GM21390 (cell line): ENCODE data around the gene CDK6.
"Not testable (repeated sequence)": the region's sequence is repeated elsewhere in the genome, so short reads cannot be mapped to it uniquely, and the experiment has no call there.

ENCODE experiments used
- ATAC-seq: cut with Tn5 transposase; IDR thresholded peaks from one replicate; pipeline ENCODE4 v1.9.1; 2021; ENCODE audit not compliant: unreplicated experiment

Gene CDK6

GRCh38 chr7:92763636-92764423 lies 72.5 kb downstream of the CDK6 start:
- no peak for ATAC-seq

GRCh38 chr7:92762851-92763250 lies 73.5 kb downstream of the CDK6 start:
- no peak for ATAC-seq

GRCh38 chr7:92761391-92762097 lies 74.8 kb downstream of the CDK6 start:
- no peak for ATAC-seq

GRCh38 chr7:92758796-92759431 lies 77.5 kb downstream of the CDK6 start:
- no peak for ATAC-seq

- ATAC-seq = not testable (repeated sequence)
Measured at GRCh38 chr7:92757311-92757910, 79.0 kb downstream of the CDK6 start.

GRCh38 chr7:92755680-92756079 lies 80.7 kb downstream of the CDK6 start:
- no peak for ATAC-seq

GRCh38 chr7:92754919-92755581 lies 81.3 kb downstream of the CDK6 start:
- no peak for ATAC-seq

- no peak for ATAC-seq
Measured at GRCh38 chr7:92753614-92754013, 82.8 kb downstream of the CDK6 start.

- ATAC-seq = no peak
Measured at GRCh38 chr7:92751902-92752901, 84.2 kb downstream of the CDK6 start.

- ATAC-seq = no peak
Measured at GRCh38 chr7:92750946-92751345, 85.4 kb downstream of the CDK6 start.

GRCh38 chr7:92750447-92750839 lies 85.9 kb downstream of the CDK6 start:
- no peak for ATAC-seq

- ATAC-seq = no peak
Measured at GRCh38 chr7:92749832-92750446, 86.4 kb downstream of the CDK6 start.

- no peak for ATAC-seq
Measured at GRCh38 chr7:92749327-92749755, 87.0 kb downstream of the CDK6 start.

GRCh38 chr7:92748495-92748894 lies 87.9 kb downstream of the CDK6 start:
- no peak for ATAC-seq

- ATAC-seq = no peak
Measured at GRCh38 chr7:92747041-92747835, 89.1 kb downstream of the CDK6 start.

- no peak for ATAC-seq
Measured at GRCh38 chr7:92745241-92745640, 91.1 kb downstream of the CDK6 start.

- ATAC-seq = not testable (repeated sequence)
Measured at GRCh38 chr7:92744180-92744579, 92.2 kb downstream of the CDK6 start.

GRCh38 chr7:92742186-92742585 lies 94.2 kb downstream of the CDK6 start:
- no peak for ATAC-seq
